ENCODE measurements around the gene APOBEC2.
A peak's percentile ranks its signal among the peaks of the same experiment; 100 is the strongest.

Gene APOBEC2

DNA sequence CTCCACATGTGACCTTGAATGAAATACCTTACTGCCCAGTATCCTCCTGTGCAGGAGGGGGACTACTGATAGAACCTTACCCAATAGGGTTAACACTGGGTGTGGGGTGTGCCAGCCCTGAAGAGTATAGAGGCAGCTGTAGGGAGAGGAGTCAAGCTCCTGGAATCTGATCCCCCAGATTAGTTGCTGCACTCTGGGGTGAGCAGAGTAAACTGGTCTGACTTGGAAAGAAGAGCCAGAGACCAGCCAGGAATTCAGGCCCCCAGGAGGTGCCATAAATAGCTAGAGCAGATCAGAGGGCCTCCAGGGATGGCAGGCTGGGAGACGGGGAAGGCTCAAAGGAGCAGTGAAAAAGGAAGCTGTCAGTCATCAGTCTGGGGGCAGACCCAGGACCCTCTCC lies 3.5 kb upstream of the APOBEC2 start:
- no peak overlapping the region for H3K4me3 ChIP-seq (ENCODE audit: low read length)
- DNase-seq (ENCODE audit: low read depth) = peak; percentile 18
- TF ChIP-seq, protein P1, sequence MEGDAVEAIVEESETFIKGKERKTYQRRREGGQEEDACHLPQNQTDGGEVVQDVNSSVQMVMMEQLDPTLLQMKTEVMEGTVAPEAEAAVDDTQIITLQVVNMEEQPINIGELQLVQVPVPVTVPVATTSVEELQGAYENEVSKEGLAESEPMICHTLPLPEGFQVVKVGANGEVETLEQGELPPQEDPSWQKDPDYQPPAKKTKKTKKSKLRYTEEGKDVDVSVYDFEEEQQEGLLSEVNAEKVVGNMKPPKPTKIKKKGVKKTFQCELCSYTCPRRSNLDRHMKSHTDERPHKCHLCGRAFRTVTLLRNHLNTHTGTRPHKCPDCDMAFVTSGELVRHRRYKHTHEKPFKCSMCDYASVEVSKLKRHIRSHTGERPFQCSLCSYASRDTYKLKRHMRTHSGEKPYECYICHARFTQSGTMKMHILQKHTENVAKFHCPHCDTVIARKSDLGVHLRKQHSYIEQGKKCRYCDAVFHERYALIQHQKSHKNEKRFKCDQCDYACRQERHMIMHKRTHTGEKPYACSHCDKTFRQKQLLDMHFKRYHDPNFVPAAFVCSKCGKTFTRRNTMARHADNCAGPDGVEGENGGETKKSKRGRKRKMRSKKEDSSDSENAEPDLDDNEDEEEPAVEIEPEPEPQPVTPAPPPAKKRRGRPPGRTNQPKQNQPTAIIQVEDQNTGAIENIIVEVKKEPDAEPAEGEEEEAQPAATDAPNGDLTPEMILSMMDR (IDR thresholded peaks at IDR 0.05; ENCODE audit: insufficient read depth, low read depth, low read length, missing control alignments) = no peak

DNA sequence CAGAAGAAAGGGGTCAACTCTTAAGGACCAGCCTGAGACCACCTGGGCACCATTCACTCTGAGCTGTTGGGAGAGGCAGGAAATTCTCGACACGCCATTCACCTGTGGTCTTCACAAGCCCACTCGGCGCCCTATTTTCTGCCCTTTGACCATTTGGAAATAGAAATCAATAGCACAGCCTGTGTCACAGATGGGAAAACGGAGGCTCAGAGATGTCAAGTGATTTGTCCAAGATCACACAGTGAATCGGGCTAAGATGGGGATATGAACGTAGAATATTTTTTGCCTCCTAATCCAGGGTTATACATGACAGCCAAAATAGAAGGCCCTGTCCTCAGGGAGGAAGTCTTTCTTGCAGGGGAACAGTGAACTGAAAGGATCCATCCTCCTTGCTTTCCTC lies 3.0 kb upstream of the APOBEC2 start:
- no peak overlapping the region for H3K4me3 ChIP-seq (ENCODE audit: low read length)
- no peak for DNase-seq (ENCODE audit: low read depth)
- TF ChIP-seq, protein P1 (IDR thresholded peaks at IDR 0.05; ENCODE audit: insufficient read depth, low read depth, low read length, missing control alignments) = no peak

DNA sequence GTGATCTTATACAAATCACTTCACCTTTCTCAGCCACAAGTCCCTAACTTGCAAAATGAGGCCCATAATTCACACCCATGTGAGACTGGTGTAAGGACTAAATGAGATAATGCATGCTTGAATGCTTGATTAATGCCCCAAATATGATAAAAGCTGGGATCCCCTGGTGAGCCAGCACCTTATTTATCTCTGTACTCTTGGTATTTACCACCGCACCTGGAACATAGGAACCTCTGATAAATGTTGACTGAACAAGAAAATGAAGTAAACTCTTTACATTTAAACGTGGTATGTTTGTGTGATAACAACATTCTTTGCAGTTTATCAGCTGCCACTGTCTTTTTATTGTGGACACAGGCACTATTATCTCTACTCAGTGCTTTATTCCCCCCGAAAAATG lies 2.5 kb upstream of the APOBEC2 start:
- H3K4me3 ChIP-seq (ENCODE audit: low read length) = no peak overlapping the region
- DNase-seq (ENCODE audit: low read depth) = no peak
- TF ChIP-seq, protein P1 (IDR thresholded peaks at IDR 0.05; ENCODE audit: insufficient read depth, low read depth, low read length, missing control alignments) = no peak

DNA sequence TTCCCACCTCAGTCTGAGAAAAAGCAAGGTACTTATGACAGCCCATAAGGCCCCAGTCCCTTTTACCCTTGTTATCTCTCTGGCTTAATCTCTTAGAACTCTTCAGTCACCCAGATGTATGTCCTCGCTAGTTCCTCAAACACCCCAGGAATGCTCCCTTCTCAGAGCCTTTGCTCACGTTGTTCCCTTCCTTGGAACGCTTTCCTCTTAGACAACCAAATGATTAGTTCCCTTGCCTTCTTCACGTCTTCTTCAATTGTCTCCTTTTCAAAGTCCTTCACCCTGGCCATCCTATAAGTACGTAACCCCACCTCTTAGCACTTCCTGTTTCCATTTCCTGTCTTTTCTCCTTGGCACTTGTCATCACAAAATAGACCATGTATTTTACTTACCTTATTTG lies 1.1 kb upstream of the APOBEC2 start:
- TF ChIP-seq, protein P1 (IDR thresholded peaks at IDR 0.05; ENCODE audit: insufficient read depth, low read depth, low read length, missing control alignments) = no peak
- H3K4me3 ChIP-seq (ENCODE audit: low read length) = no peak overlapping the region
- no peak for DNase-seq (ENCODE audit: low read depth)

DNA sequence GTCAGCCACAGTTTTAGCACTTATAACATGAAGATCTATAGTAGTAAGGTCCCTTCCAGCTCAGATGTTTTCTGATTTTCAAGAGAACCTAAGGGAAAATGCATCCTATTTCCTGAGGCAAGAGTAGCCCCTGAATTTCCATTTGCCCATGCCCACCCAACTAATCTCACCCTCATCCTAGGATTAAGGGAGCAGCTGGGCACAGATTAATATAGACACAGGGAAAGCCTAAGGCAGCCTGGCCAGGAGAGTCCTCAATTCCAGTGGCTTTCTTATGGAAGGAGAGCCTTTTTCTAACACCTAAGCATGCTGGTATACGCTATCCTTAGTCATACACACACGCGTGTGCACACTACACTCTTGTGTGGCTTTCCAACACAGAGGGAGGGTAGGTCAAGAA lies 1.5 kb downstream of the APOBEC2 start:
- TF ChIP-seq, protein P1 (IDR thresholded peaks at IDR 0.05; ENCODE audit: insufficient read depth, low read depth, low read length, missing control alignments) = no peak
- DNase-seq (ENCODE audit: low read depth) = no peak
- no peak overlapping the region for H3K4me3 ChIP-seq (ENCODE audit: low read length)

DNA sequence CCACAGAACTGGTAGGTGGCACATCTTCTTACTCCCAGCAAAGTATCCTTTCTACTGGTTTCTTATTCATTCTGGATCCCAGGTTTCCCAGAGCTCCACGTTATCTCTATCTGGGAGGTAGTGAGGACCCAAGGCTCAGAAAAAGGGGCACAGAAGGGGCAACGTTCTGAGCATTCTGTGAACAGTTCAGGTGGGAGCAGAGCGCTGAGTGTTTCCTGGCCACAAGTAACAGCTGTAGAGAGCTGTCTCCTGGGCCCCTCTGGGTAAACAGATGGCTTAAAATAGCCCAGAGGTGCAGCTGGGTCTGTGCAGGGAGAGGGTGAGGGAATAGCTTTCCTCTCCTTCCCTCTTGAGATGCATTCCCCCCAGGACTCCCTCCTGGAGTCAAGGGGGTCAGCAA lies 2.1 kb downstream of the APOBEC2 start:
- TF ChIP-seq, protein P1 (IDR thresholded peaks at IDR 0.05; ENCODE audit: insufficient read depth, low read depth, low read length, missing control alignments) = no peak
- H3K4me3 ChIP-seq (ENCODE audit: low read length) = no peak overlapping the region
- no peak for DNase-seq (ENCODE audit: low read depth)

DNA sequence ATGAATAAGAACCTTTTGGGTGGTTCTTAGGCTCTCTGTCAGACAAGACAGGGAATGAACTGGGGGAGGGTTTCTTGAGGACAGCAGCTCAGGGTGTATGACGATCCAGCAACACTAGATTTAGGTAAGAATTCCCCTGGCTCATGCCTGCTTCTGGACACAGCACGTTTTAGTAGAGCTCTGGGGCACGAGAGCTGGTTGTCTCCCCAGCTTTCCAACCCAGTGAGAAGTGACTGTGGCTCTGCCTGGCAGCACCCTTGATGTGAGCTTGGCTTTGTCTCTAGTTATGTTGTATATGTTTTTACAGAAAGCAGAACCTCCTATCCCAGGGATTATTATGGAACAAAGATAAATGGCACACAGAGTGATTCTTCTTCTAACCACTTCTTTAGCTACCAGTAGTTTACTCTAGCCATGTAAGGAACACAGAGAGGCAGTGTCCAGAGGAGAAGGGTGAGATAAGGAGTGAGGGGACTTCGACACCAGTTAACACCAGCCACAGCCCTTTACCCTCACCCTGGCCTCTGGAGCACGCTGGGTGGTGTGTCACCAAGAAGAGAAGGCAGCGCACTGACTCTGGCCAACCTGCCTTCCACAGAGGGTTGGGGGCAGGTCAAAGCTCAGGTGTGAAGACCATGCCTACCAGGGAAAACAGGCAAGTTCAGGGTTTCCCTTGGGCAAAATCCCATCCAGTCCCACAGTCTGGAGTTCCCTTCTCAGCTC lies 3.9 kb downstream of the APOBEC2 start:
- TF ChIP-seq, protein P1 (IDR thresholded peaks at IDR 0.05; ENCODE audit: insufficient read depth, low read depth, low read length, missing control alignments) = no peak
- no peak overlapping the region for H3K4me3 ChIP-seq (ENCODE audit: low read length)
- DNase-seq (ENCODE audit: low read depth) = no peak

All from epithelial cell of esophagus (primary cell).